H7 (cell line): ENCODE data around the gene COL20A1. TPM values are rescaled to one million over a fixed set of nuclear protein-coding genes. Genes with fewer than 3 reads are reported as not detected.

Source experiments
- DNase-seq: peaks from one replicate; pipeline ENCODE4 v3.0.0; 2012
- H3K27me3 ChIP-seq: 2 replicates; pipeline ENCODE4 v1.6.0; 2011; ENCODE audit warnings: mild to moderate bottlenecking, low read length; ENCODE audit not compliant: control insufficient read depth, insufficient read depth
- H3K36me3 ChIP-seq: replicated peaks from 2 replicates; pipeline ENCODE4 v1.5.1; 2011; ENCODE audit warnings: low read length; ENCODE audit not compliant: control insufficient read depth, insufficient read depth
- H3K4me3 ChIP-seq: 2 replicates; pipeline ENCODE4 v1.5.1; 2011; ENCODE audit warnings: low read depth, mild to moderate bottlenecking, control low read depth, low read length, moderate library complexity; ENCODE audit not compliant: insufficient read depth
- total RNA-seq: library from RNA; depleted of rRNA; stranded (reverse); fragments of >200 nt; shearing (Covaris generic); gene quantifications from 2 replicates; pipeline ENCODE4 v1.2.3, GENCODE V29; 2014

COL20A1 gene
- total RNA-seq, 1 experiment from 2014 or later = 0.17 TPM

DNA sequence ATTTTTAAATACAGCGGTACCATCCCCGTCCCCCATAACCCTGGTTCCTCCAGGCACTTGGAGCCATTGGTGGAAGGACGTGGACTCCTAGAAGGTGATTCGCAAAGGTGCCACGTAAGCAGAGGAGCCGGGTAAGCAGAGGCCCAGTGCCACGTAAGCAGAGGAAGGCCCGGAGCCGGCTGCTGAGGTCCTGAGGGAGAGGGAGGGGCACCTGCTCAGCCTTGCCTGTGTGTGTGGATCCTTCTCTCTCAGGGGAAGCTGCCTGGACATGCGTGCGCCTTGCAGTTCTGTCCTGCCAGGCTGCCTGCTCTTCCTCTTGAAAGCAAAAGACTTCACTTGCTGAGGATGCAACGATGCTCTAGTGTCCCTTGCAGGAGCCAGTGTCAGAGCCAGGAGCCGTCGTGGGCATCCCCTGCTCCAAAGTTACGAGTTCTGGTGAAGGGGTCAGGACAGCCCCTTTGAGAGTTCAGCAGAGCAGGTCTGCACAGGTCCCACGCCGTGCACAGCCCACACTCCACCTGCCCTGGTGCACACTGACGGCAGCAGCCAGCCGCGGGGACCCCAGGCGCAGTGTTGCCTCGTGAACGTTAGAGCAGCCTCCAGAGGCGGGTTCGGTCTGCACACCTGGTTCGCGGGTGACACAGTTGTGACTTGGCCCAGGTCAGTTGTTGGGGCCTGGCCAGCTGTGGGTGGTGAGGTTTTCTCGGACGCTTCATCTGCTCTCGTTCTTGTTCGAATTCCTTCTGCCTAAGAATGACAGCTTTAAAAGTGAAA, 36.9 kb upstream of the COL20A1 start:
- peaks cover 38% of the 10 kb centered on the region for H3K27me3 ChIP-seq

DNA sequence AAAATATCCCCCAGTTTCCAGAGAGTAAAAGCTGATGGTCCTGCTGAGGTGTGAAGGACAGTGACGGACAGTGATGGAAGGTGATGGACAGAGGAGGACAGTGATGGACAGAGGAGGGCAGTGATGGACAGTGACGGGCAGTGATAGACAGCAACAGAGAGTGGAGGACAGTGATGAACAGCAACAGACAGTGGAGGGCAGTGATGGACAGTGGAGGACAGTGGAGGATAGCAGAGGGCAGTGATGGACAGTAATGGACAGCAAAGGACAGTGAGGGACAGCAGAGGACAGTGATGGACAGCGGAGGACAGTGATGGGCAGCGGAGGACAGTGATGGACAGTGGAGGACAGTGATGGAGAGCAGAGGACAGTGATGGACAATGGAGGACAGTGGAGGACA, 36.0 kb upstream of the COL20A1 start:
- H3K36me3 ChIP-seq = no peaks in the 10 kb centered on the region
- peaks cover 36% of the 10 kb centered on the region for H3K27me3 ChIP-seq
- H3K4me3 ChIP-seq = no peak overlapping the region
- DNase-seq = no peak

More for the DNA sequence above, 36.9 kb upstream of the COL20A1 start:
- H3K4me3 ChIP-seq = no peak overlapping the region
- H3K36me3 ChIP-seq = no peaks in the 10 kb centered on the region
- DNase-seq = no peak

DNA sequence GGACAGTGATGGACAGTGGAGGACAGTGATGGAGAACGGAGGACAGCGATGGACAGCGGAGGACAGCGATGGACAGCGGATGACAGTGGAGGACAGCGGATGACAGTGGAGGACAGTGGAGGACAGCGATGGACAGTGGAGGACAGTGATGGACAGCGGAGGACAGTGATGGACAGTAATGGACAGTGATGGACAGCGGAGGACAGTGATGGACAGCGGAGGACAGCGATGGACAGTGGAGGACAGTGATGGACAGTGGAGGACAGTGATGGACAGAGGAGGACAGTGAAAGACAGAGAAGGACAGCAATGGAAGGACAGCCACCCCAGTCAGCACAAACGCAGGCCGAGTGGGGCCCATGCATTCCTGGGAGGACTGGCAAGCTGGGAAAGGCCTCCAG, 35.4 kb upstream of the COL20A1 start:
- H3K27me3 ChIP-seq = peaks cover 30% of the 10 kb centered on the region
- H3K4me3 ChIP-seq = no peak overlapping the region
- no peak for DNase-seq
- H3K36me3 ChIP-seq = no peaks in the 10 kb centered on the region

DNA sequence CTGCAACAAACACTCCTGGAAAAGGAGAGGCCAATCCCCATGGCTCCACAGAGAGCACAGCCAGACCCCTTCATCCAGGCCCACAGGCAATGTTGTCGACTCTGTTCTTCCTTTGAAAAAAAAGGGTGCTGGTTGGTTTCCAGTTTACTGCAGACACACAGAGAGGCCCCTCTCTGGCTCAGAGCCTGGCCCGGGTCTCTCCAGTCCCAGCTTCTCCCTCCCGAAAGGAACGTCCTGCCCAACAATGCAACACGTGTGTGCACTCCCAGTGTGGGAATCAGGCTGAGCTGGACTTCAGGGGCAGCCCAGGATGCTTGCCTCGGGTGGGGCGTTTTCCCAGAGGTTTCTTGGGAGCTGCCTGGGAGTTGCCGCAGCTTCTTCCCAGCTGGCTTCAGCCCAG, 34.2 kb upstream of the COL20A1 start:
- Histone ChIP-seq H3K27me3 (peaks cover 19% of the 10 kb centered on the region), H3K4me3 (no peak overlapping the region), H3K36me3 (no peaks in the 10 kb centered on the region)
- DNase-seq = no peak

DNA sequence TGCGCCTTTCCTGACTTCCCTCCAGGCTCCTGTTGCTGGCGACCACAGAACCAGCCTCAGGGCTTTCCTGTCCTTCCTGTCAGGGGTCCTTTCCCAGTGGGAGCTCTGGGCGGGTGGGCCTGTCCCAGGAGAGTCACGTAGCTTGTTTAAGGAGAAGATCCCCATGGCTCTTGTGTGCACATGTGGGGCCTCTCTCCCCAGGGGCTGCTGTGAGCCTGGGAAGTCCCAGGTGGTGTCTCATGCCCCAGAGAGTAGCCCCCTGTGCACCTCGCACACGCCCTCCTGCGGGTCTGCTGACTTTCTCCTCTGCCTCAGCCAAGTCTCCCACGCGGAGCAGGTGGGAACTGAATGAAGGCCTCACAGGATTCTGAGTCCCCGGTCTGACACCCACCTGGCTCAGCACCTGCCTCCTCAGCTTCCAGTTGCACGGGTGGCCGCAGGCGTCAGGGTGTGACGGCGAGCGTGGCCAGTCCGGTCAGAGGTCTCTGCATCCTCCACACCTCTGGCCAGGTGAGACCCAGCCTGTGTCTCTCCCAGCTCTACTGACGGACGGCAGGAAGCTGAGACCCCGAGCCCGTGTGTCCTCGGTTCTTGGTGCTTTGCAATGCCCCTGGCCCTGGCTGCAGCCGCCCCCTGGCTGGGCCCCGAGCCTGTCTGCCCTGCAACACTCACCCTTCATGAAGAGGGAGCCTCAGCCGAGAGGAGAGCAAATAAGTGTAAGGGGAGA, 33.1 kb upstream of the COL20A1 start:
- no peaks in the 10 kb centered on the region for H3K36me3 ChIP-seq
- H3K4me3 ChIP-seq = no peak overlapping the region
- DNase-seq = no peak
- H3K27me3 ChIP-seq = peaks cover 9% of the 10 kb centered on the region

DNA sequence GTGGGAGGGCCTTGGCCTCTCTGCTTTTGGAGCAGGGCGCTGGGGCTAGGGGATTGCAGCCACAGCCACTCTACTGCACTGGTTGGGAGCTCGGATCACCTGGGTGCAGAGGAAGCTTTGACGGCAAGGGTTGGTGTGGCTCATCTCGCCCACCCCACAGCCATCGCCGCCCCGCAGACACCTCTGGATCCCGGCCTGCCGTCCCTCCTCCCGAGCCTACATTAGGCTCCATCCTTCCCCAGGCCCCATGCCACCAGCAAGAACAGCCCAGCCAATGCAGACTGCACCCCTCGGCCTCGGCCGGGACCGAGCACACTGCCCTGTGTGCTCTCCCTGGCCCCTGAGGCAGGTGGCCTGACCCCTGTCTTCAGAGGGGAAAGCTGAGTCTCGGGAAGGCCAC, 32.5 kb upstream of the COL20A1 start:
- DNase-seq = no peak
- H3K27me3 ChIP-seq = peaks cover 4% of the 10 kb centered on the region
- no peak overlapping the region for H3K4me3 ChIP-seq
- no peaks in the 10 kb centered on the region for H3K36me3 ChIP-seq

DNA sequence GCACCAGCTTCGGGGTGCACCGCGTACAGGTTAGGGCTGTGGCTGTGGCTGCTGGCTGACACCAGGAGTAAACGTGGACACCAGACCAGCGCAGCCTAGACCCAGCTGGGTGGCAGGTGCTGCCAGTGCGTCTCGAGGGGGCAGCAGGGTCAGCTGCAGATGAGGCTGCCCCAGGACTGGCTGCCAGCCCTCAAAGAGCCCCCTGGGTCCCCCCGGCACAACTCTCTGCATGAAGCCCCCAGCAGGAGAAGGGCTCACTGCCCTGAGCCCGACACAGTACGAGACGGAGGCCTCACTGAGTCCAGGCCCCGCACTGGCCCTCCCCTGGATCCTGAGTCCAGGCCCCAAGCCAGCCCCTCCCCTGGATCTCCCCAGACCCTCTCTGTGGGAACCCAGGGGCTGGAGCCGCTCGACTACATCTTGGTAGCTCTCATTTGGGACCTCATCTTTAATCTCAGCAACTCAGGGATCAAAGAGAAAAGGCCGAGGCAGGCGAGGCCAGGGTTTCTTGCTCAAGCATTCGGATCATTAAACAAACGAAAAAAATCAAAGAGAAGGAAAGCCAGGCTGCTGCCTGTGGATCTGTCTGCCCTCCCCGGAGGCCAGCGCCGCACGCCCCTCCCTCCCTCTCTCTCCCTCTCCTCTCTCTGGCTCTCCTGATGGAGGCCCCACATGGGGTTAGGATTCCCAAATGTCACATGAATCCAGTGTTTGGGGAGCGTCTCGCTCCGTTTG, 31.8 kb upstream of the COL20A1 start:
- no peaks in the 10 kb centered on the region; the same call in 1 of the 2 replicates for H3K27me3 ChIP-seq
- no peak overlapping the region for H3K4me3 ChIP-seq
- DNase-seq = no peak
- no peaks in the 10 kb centered on the region for H3K36me3 ChIP-seq

DNA sequence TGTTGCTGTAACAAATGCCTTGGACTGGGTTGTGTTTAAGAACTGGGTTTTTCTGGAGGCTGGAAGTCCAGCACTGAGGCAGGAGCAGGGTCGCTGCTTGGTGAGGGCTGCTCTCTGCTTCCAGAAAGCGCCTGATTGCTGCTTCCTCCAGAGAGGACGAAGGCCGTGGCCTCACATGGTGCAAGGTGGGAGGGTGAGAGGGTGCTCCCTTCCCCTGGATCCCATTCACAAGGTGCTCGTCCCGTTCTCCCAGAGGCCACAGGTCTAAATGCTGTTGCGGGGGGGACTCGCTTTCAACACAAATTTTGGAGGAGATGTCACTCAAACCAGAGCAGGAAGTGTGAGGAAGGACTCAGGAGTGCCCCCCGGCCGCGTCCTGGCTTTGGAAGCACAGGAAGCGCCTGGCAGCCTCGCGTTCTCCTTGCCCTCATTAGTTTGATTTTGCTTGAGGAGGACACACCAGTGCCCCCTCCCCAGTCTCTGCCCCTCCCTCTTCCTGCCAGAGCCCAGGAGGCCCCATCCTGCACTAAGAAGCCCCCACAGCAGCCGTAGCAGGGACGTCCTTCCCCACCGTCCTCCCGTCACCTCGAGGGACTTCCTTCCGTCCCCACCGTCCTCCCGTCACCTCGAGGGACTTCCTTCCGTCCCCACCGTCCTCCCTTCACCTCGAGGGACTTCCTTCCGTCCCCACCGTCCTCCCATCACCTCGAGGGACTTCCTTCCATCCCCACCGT, 31.0 kb upstream of the COL20A1 start:
- DNase-seq = no peak
- no peak overlapping the region for H3K4me3 ChIP-seq
- H3K36me3 ChIP-seq = no peaks in the 10 kb centered on the region
- H3K27me3 ChIP-seq = no peaks in the 10 kb centered on the region

DNA sequence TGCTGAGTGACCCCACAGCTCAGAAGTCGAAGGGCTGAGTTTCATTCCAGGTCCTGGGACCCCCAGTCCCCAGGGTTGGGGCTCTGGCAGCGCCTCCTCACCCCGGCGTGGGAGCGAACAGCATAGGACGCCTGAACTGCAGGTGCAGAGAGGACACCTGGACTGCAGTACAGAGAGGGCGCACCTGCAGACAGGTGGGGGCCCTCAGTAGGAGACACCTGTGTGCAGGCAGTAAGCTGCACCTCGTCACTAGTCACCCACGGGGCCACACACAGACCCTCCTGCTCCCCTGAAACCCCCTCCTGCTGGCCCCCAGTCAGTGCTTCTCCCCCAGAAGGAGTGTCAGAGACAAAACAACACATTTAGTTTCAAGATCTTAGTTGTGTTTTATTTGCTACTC, 30.1 kb upstream of the COL20A1 start:
- no peak for DNase-seq
- no peaks in the 10 kb centered on the region for H3K36me3 ChIP-seq
- H3K4me3 ChIP-seq = no peak overlapping the region
- no peaks in the 10 kb centered on the region for H3K27me3 ChIP-seq

DNA sequence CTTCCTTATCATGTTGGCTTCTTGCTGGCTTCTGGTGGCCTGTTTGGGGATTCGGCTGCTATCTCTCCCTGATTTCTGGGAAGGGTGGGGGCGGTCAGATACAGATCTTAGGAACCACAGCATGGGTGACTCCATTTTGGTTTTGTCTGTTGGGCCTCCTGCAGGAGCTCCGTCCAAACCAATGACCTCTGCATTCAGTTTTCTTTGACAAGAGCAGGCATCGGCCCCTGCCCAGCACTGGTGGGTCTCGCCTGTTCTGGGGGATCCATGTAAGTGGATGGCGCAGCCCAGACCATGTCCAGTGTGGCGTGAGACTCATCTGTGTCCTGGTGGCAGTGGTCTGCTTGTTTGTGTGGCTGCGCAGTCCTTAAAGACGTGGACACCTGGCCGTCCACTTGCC, 29.0 kb upstream of the COL20A1 start:
- Histone ChIP-seq H3K36me3 (no peaks in the 10 kb centered on the region), H3K4me3 (no peak overlapping the region), H3K27me3 (no peaks in the 10 kb centered on the region)
- no peak for DNase-seq

DNA sequence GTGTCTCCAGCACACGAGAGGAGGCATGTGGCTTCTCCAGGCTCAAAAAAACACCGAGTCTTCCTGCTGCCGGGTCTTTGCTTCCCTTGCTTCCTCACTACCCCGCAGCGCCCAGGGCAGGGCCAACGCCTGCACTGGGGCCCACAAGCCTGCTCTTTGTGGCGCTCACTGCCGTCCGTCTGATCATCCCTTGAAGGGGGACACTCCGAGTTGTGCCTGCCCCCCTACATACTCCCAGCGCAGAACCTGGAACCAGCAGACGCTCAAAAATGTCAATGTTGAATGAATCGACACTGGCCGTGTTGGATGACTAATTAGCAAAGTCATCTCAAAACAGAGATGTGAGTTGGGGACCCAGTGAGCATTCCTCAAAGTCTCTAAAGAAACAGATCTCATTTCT, 28.5 kb upstream of the COL20A1 start:
- no peak overlapping the region for H3K4me3 ChIP-seq
- no peaks in the 10 kb centered on the region for H3K36me3 ChIP-seq
- H3K27me3 ChIP-seq = no peaks in the 10 kb centered on the region
- DNase-seq = no peak

DNA sequence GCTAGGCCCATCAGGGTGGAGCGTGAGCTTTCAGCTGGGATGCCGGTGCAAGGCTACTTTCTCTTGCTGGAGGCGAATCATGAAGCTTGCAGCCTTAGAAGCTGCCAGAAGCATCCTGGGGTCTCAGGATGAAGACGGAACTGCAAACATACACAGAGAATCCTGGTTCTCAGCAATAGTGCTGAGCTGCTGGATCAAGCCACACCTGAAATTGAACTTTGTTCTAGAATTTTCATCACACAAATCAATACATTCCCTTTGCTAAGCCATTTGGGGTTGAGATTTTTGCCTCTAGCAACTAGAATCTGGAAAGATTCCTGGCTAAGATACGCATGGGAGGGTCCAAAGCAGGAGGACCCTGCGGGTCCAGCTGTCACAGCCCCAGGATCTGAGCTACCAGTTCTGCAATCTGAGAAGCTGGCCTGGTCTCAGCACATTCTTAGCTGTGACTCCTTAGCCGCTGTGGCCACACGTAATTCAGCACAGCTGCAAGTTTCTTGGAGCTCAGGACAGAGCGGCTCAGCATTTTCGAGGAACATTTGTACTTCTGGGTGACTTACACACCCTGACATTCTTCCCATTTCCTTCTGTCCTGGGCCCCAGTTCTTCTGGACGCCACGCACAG, 27.0 kb upstream of the COL20A1 start:
- DNase-seq = no peak
- Histone ChIP-seq H3K27me3 (no peaks in the 10 kb centered on the region), H3K4me3 (no peak overlapping the region)

DNA sequence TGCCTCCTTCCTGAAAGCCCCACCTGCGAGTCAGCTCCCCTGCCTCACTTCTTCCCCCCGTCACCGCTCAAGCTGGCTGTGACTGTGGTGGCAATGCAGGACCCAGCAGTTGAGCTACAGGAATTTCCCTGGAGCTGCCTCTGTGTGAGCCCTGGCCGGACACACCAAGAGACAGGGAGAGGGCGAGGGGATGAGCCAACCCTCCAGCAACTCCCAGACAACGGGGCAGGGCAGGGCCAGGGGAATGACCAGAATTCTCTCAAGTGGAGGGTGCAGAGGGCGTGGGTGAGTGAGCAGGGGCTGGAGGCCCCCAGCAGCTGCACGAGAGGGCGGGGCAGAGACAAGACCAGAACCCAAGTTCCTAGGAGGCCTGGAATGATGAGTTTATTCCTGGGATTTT, 25.3 kb upstream of the COL20A1 start:
- Histone ChIP-seq H3K27me3 (no peaks in the 10 kb centered on the region), H3K36me3 (no peaks in the 10 kb centered on the region), H3K4me3 (no peak overlapping the region)
- DNase-seq = no peak

More for the DNA sequence above, 27.0 kb upstream of the COL20A1 start:
- no peaks in the 10 kb centered on the region for H3K36me3 ChIP-seq

DNA sequence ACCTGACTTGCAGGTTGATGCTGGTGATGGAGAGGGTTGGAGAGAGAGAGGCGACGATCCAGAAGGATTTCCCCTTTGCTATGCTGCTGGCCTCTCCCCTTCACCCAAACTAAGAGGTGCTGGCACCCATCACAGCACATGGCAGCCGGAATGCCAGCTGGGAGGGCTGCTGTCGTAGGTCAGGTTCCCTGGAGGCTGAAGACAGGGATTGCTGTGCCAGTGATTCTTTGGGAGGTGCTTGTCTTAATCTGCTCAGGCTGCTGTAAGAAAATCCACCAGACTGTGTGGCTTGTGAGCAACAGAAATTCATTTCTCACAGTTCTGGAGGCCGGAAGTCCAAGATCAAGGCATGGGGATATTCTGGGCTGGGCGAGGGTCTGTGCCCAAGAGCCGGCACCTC, 24.7 kb upstream of the COL20A1 start:
- DNase-seq = no peak
- Histone ChIP-seq H3K4me3 (no peak overlapping the region), H3K27me3 (no peaks in the 10 kb centered on the region), H3K36me3 (no peaks in the 10 kb centered on the region)
